ENCODE measurements around the gene ATN1.
A peak's percentile ranks its signal among the peaks of the same experiment; 100 is the strongest.

ATN1 gene

DNA sequence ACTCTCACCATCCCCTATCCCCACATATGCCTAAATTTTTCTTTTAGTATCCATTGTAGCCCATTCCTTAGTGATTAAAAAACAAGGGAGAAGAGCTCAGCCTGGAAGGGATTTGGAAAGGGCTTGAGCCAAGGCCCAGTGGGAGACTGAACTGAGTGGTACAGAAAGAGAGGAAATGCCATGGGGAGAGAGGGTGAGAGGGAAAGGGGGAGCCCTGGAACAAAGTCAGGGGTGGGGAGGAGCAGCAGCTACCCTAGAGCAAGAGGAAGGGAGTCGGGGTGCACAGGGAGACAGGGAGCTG is 2.6 kb upstream of the ATN1 start:
- peaks cover 57% of the 10 kb centered on the region for H3K4me1 Mint-ChIP-seq
- no peaks in the 10 kb centered on the region for H3K36me3 Mint-ChIP-seq (ENCODE audit: low read depth)
- H3K27ac Mint-ChIP-seq = peak overlapping the region; percentile 98 to 100 (median 100)
- no peaks in the 10 kb centered on the region for H3K27me3 Mint-ChIP-seq (ENCODE audit: low read depth)
- peak overlapping the region; percentile 91 to 97 (median 96) for H3K4me3 Mint-ChIP-seq
- TF ChIP-seq, protein P1, sequence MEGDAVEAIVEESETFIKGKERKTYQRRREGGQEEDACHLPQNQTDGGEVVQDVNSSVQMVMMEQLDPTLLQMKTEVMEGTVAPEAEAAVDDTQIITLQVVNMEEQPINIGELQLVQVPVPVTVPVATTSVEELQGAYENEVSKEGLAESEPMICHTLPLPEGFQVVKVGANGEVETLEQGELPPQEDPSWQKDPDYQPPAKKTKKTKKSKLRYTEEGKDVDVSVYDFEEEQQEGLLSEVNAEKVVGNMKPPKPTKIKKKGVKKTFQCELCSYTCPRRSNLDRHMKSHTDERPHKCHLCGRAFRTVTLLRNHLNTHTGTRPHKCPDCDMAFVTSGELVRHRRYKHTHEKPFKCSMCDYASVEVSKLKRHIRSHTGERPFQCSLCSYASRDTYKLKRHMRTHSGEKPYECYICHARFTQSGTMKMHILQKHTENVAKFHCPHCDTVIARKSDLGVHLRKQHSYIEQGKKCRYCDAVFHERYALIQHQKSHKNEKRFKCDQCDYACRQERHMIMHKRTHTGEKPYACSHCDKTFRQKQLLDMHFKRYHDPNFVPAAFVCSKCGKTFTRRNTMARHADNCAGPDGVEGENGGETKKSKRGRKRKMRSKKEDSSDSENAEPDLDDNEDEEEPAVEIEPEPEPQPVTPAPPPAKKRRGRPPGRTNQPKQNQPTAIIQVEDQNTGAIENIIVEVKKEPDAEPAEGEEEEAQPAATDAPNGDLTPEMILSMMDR (IDR thresholded peaks at IDR 0.05; ENCODE audit: unreplicated experiment in 3 of 3) = no peak
- H3K9me3 Mint-ChIP-seq = no peaks in the 10 kb centered on the region

DNA sequence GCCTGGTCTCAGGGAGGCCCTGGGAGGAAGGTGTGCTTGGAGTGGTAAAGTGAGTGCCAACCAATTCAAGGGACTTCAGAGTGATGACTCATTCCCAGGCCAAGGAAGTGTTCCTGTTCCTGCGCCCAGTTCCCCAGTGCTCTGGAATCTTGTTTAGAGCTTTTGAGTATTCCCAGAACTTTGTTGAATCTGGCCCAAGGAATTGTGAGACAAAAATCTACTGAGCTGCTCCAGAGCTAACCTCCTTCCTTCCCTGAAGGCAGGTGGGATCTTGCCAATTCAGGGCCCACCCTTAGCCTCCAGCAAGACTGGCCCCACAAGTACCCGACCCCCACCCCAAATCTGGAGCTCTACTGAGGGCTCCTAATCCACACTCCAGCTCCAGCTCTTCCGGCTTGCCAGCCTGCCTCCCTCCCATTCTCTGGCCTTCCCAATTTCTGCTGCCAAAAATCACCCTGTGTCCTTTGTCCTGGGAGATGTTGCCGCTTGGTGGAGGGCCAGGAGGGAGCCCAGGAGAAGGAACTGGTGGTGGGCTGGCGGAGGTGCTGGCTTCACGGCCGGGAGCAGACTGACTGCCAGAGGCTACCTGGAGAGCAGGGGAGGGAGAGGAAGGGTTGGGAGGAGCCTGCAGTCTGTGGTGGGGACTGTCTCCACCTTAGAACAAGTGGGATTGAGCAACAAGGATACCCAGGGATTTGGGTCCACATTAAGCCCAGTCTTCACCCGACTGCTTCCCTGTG is 2.0 kb upstream of the ATN1 start:
- TF ChIP-seq, protein P1 (IDR thresholded peaks at IDR 0.05; ENCODE audit: unreplicated experiment in 3 of 3) = no peak
- H3K9me3 Mint-ChIP-seq = no peaks in the 10 kb centered on the region
- H3K4me3 Mint-ChIP-seq = peak overlapping the region; percentile 91 to 97 (median 96)
- H3K27ac Mint-ChIP-seq = peak overlapping the region; percentile 98 to 100 (median 100)
- no peaks in the 10 kb centered on the region for H3K27me3 Mint-ChIP-seq (ENCODE audit: low read depth)
- H3K36me3 Mint-ChIP-seq (ENCODE audit: low read depth) = no peaks in the 10 kb centered on the region
- peaks cover 61% of the 10 kb centered on the region for H3K4me1 Mint-ChIP-seq

DNA sequence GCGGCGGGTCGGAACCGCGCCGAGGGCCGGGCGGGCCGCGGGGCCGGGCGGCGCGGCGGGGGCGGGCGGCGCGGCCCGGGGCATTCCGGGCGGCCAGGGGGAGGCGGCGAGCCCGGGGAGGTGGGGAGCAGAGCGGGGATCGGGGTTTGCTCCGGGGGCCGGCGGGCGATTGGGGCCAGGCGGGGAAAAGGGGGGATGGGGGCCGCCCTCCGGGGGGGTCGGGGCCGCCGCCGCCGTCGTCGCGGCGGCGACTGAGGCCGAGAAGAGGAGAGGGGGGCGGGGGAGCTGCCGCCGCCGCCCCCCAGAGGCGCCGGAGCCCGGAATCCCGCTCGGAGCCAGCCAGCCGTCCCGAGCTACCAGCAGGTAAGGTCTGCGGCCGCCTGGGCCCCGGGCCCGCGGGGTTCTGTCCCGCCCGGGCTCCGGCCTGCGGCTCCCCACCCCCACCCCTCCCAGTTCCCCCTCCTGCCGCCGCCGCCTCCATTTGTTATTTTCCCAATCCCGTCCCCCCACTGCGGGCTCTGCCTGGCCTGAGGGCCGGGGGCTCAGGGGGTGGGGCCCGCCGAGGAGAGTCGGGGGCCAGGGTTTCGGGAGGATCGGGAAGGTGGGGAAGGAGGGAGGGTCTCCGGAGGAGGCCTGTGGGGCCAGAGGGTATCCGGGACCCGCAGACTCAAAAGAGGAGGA is 403 bp downstream of the ATN1 start:
- Mint-ChIP-seq H3K27me3 (ENCODE audit: low read depth) (no peaks in the 10 kb centered on the region), H3K27ac (peak overlapping the region; percentile 94 to 97 (median 95)), H3K4me3 (peak overlapping the region; percentile 96 to 99 (median 97)), H3K36me3 (ENCODE audit: low read depth) (peaks cover 13% of the 10 kb centered on the region), H3K9me3 (no peaks in the 10 kb centered on the region), H3K4me1 (peaks cover 77% of the 10 kb centered on the region)
- TF ChIP-seq, protein P1 (IDR thresholded peaks at IDR 0.05; ENCODE audit: unreplicated experiment in 3 of 3) = no peak

DNA sequence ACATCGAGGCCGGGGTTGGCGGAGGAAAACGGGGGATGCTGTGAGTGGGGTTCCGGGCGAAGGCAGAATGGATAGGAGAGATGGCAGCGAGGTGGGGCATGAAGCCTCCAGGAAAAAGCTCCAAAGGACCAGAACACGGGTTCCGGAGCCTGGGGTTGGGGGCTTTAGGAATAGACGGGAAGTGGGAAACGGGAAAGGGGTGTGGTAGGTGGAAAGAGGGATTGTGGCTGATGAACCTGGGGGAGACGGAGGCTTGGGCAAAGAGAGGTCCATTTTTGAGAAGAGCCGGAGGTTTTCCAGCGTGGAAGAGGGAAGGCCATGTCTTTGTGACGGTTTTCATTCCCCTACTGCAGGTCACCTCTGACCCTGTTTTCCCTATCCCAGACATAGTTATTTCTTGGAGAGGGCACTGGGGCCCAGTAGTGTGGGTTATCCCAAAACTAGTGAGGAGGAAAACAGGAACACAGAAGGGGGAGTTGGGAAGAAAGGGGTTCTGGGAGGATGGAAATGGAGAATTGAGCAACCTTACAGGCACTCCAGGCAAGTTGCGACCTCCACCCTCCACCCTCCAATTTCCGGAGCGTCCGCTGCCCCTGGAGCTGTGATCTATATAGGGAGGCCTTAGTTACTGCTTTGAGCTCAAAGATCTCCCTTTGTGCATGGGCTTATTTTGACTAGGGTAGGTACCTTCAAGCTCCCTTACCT is 1.1 kb downstream of the ATN1 start:
- peaks cover 76% of the 10 kb centered on the region for H3K4me1 Mint-ChIP-seq
- H3K27ac Mint-ChIP-seq = peak overlapping the region; percentile 94 to 97 (median 95)
- H3K27me3 Mint-ChIP-seq (ENCODE audit: low read depth) = no peaks in the 10 kb centered on the region
- TF ChIP-seq, protein P1 (IDR thresholded peaks at IDR 0.05; ENCODE audit: unreplicated experiment in 3 of 3) = no peak
- H3K9me3 Mint-ChIP-seq = no peaks in the 10 kb centered on the region
- peaks cover 16% of the 10 kb centered on the region for H3K36me3 Mint-ChIP-seq (ENCODE audit: low read depth)
- peak overlapping the region; percentile 96 to 99 (median 97) for H3K4me3 Mint-ChIP-seq

DNA sequence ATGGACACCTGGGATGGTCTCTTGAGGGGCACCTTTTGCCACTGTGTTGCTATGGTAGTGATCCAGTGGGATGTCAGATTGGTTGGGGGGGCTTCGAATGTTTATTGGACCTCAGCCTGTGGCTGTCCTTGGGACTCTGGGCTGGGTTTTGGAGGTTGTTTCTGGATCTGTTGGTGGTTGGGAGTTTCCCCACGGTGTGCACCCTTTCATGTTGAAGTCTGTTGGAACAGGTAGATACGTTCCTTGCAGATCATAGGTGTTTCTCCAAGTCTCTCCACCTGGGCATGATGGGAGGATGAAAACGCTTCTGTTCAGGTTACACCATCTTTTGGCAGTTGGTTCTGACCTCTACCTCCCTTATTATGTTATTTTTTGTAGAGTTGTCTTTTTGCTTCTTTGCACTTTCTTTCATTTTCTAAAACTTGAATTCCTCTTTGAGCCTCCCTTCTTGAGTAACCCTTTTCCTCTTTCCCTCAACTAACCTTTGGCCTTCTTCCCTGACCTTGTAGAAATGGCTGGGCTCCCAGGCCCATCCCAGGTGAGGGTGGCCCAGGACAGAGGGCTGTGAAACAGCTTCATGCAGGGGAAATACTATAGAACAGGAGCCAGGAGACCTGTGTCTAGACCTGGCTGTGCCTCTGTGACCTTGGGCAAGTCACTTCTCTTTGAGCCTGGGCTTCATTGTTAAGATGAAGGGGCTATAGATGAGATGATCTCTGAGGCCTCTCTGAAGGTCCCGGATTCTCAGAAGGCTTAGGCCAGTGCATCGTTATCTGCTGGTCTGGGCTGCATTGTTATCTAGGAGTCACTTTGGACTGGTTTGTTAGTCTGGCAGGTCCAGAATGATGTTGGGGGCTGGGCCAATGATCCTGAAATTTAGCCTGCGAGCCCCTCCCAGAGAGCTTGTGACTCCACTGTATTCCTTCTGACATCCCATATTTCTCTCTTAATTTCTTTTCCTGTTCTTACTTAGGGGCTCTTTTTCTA is 2.0 kb downstream of the ATN1 start:
- Mint-ChIP-seq H3K9me3 (no peaks in the 10 kb centered on the region), H3K27me3 (ENCODE audit: low read depth) (no peaks in the 10 kb centered on the region), H3K27ac (peak overlapping the region; percentile 94 to 97 (median 95)), H3K36me3 (ENCODE audit: low read depth) (peaks cover 25% of the 10 kb centered on the region), H3K4me3 (peak overlapping the region; percentile 96 to 99 (median 97)), H3K4me1 (peaks cover 76% of the 10 kb centered on the region)
- TF ChIP-seq, protein P1 (IDR thresholded peaks at IDR 0.05; ENCODE audit: unreplicated experiment in 3 of 3) = no peak

Measured in nephron (organoid).